MM.1S (cell line): ENCODE measurements around the gene UBR2.

Experiments
- CTCF ChIP-seq: fragments of 300-600 bp; sonication (generic); IDR thresholded peaks from 2 replicates; pipeline ENCODE4 v1.5.1; 2016; ENCODE audit warnings: antibody characterized with exemption, low read length, mixed read lengths
- EZH2 ChIP-seq: fragments of 300-600 bp; sonication (generic); optimal IDR thresholded peaks from 2 replicates; pipeline ENCODE3; 2017; ENCODE audit warnings: low read depth, mild to moderate bottlenecking, antibody characterized with exemption, low read length, mixed read lengths

- TF ChIP-seq CTCF (no peak), EZH2 (no peak)
Observed at GRCh38 chr6:42735976-42736375, 172.1 kb downstream of the UBR2 start.
